Measurements from ENCODE around the gene INTS1.

GRCh38 chr7:1423264-1423811 is 80.9 kb downstream of the INTS1 start:
- TF ChIP-seq CTCF (IDR thresholded peaks at IDR 0.05) (no peak), POLR2A (IDR thresholded peaks at IDR 0.05) (no peak)
